ENCODE data around the gene AGBL4.

The AGBL4 gene

GRCh38 chr1:48916130-48917069 is 1107.4 kb downstream of the AGBL4 start:
- H3K4me3 ChIP-seq (ENCODE audit: low read depth, low read length) = no peak overlapping the region

GRCh38 chr1:48908606-48909005 is 1115.1 kb downstream of the AGBL4 start:
- H3K4me3 ChIP-seq (ENCODE audit: low read depth, low read length) = no peak overlapping the region

GRCh38 chr1:48906729-48907128 is 1117.0 kb downstream of the AGBL4 start:
- H3K4me3 ChIP-seq (ENCODE audit: low read depth, low read length) = no peak overlapping the region

GRCh38 chr1:48906164-48906563 is 1117.6 kb downstream of the AGBL4 start:
- no peak overlapping the region for H3K4me3 ChIP-seq (ENCODE audit: low read depth, low read length)

GRCh38 chr1:48903291-48903690 is 1120.5 kb downstream of the AGBL4 start:
- no peak overlapping the region for H3K4me3 ChIP-seq (ENCODE audit: low read depth, low read length)

GRCh38 chr1:48898894-48899293 is 1124.9 kb downstream of the AGBL4 start:
- H3K4me3 ChIP-seq (ENCODE audit: low read depth, low read length) = no peak overlapping the region

GRCh38 chr1:48889615-48890014 is 1134.1 kb downstream of the AGBL4 start:
- no peak overlapping the region for H3K4me3 ChIP-seq (ENCODE audit: low read depth, low read length)

- H3K4me3 ChIP-seq (ENCODE audit: low read depth, low read length) = no peak overlapping the region
Measured at GRCh38 chr1:48889082-48889481, 1134.7 kb downstream of the AGBL4 start.

- no peak overlapping the region for H3K4me3 ChIP-seq (ENCODE audit: low read depth, low read length)
Measured at GRCh38 chr1:48887796-48888195, 1136.0 kb downstream of the AGBL4 start.

GRCh38 chr1:48882020-48882419 is 1141.7 kb downstream of the AGBL4 start:
- H3K4me3 ChIP-seq (ENCODE audit: low read depth, low read length) = no peak overlapping the region

GRCh38 chr1:48878191-48878940 is 1145.4 kb downstream of the AGBL4 start:
- H3K4me3 ChIP-seq (ENCODE audit: low read depth, low read length) = no peak overlapping the region

GRCh38 chr1:48876330-48876785 is 1147.4 kb downstream of the AGBL4 start:
- H3K4me3 ChIP-seq (ENCODE audit: low read depth, low read length) = no peak overlapping the region

GRCh38 chr1:48875552-48876329 is 1148.0 kb downstream of the AGBL4 start:
- no peak overlapping the region for H3K4me3 ChIP-seq (ENCODE audit: low read depth, low read length)

GRCh38 chr1:48873944-48874343 is 1149.8 kb downstream of the AGBL4 start:
- no peak overlapping the region for H3K4me3 ChIP-seq (ENCODE audit: low read depth, low read length)

- H3K4me3 ChIP-seq (ENCODE audit: low read depth, low read length) = no peak overlapping the region
Measured at GRCh38 chr1:48870596-48870995, 1153.2 kb downstream of the AGBL4 start.

GRCh38 chr1:48869116-48869893 is 1154.4 kb downstream of the AGBL4 start:
- no peak overlapping the region for H3K4me3 ChIP-seq (ENCODE audit: low read depth, low read length)

- H3K4me3 ChIP-seq (ENCODE audit: low read depth, low read length) = no peak overlapping the region
Measured at GRCh38 chr1:48864913-48865312, 1158.8 kb downstream of the AGBL4 start.

- no peak overlapping the region for H3K4me3 ChIP-seq (ENCODE audit: low read depth, low read length)
Measured at GRCh38 chr1:48859456-48859855, 1164.3 kb downstream of the AGBL4 start.

GRCh38 chr1:48858200-48858920 is 1165.4 kb downstream of the AGBL4 start:
- H3K4me3 ChIP-seq (ENCODE audit: low read depth, low read length) = no peak overlapping the region

- no peak overlapping the region for H3K4me3 ChIP-seq (ENCODE audit: low read depth, low read length)
Measured at GRCh38 chr1:48853006-48853405, 1170.7 kb downstream of the AGBL4 start.
